Effector CD4-positive, alpha-beta T cell (primary cell): ENCODE measurements around the gene ROR2.
"Not testable (repeated sequence)": the region's sequence is repeated elsewhere in the genome, so short reads cannot be mapped to it uniquely, and the experiment has no call there.

Experiments
- DNase-seq: peaks from one replicate; pipeline ENCODE4 v3.0.0-alpha.2; 2020

Gene ROR2

DNA sequence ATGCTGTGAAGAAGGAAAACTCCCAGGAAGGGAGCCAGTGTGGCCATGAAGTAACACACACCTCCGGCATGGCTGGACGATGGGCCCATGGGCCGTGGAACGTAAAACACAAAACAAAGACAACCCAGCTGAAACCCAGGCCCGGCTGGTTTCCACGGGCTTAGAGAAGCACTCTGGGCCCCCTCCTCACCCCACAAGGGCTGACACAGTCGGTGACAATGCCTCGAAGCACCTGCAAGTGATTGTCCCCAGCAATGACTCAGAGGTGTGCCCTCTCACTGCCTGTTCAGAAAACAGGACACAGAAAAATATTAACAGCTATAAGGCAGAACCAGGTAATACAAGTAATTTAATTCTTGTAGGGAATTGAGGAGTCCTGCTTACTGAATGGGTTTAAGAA is 135.3 kb downstream of the ROR2 start:
- no peak for DNase-seq

DNA sequence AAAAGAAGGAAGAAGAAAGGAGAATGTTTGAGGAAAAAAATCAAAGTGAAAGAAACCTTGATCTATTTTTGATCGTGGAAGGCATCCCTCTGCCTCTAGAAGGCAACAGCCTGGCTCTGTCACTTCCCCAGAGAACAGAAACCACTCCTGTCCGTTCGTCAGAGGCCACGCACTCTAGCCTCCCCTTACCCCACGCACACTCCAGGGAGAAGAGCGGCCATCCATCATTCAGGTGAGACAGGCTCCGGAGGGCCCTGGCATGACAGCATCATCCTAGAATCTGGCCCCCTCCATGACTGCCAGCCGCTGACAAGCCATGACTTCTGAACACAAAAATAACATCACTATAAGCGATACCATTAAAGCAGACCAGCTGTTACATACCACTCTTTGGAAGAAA is 135.8 kb downstream of the ROR2 start:
- no peak for DNase-seq

- no peak for DNase-seq
Measured at GRCh38 chr9:91813176-91813795, 136.7 kb downstream of the ROR2 start.

DNA sequence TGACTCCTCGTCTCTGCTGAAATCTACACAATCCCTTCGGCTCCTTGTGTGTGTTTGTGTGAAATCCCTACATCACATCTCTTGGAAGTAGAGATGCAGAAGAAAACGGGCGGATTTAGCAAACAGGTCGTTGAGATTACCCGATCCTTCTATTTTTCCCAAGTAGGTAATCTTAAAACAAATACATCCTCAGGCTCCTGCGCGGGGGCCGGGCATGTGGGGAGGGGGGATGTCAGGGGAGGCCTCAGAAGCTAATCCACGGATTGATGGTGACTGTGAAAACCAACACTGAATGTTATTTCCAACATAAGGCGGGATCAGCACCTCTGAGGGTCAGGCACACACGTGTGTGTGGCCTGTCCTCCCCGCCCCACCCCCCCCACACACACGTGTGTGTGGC is 137.8 kb downstream of the ROR2 start:
- no peak for DNase-seq

DNA sequence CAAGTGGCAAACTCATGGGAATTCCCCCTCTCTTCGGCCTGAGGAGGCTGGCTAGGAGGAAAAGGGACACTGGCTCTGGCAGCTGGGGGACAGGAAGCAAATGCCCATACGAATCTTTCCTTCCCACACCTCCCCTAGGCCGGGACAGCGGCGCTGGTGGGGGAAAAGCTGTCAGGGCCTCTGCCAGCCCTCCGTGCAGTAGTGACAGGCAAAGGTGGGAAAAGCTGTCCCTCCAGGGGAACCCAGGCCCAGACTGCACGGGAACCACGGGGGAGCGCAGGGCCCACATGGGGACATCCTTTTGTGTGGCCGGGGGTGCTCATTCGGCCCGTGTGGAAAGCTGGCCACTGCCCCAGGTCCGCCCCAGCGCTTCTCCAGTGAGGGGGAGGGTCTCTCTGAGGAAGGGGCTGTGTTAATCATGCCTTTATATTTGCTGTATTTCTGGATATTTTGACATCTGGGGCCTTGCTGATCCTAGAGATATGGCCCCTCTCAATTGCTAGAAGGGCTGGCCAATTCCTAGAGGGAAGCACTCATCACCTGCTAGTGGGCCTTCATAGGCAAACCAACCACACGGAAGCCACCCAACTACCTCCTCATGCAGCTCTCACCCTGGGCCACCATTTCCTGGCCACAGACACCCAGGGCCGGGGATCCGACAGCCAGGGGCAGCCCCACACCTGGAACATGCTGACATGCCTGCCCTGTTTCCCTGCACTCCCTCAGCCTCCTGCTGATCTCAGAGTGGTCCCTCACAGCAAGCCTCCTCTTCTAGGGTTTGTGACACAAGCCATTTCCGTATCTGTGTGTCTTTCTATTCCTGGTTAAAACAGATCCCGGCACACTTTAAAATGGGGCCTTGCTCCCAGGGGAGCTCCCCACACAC is 138.8 kb downstream of the ROR2 start:
- DNase-seq = no peak

DNA sequence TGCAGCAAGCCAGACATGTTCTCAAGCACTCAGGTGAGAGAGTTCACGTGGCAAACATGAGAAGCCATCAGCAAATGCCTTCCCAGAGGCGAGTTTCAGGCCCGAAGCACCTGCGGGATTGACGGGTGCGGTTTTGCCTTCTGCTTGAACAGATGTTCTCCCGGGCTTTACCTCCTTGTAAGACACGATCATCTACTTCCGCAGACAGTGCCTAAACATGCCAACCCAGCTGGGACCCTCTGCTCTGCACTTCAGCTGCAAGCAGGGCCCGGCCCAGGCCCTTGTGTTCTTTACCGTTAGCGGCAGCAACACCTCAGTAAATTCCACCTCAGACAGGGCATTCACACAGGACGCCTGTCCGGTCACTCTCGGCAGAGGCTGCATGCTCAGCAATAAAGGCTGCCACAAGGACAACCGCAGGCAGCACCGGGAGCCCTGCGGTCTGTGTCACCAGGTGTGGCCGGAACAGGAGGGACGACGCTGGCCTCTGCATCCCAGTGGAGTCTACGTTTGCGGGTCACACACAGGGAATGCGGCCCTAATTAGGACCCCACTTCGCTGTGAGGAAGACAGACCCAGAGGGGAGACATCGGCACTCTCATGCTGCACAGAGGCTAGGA is 139.6 kb downstream of the ROR2 start:
- no peak for DNase-seq

GRCh38 chr9:91809581-91810285 is 140.3 kb downstream of the ROR2 start:
- no peak for DNase-seq

DNA sequence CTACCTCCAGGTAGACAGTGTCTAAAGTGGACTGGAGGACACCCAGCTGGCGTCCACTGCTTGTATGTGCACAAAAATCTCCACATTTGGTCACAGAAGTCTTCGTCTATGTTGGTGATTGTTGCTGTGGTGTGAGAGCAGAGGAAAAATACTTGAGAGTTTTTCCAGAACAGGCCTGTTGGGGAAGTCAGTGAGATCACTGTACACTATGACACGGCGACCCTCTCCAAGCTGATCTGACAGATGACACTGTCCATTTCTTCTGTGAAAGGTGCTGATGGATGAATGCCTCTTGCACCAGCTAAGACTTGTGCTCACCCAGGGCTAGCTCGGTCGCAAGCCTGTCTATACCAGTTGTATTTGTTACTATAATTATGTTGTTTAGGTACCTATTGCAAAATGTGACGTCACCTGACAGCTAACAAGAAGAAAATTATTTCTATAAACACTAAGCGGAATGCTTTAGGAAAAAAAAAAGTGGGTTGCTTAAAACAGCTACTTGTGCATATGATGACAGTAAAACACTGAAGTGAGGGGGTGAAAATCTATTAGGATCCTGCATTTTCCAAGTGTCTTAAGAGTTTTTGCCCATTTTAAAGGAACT is 142.3 kb downstream of the ROR2 start:
- DNase-seq = no peak

- DNase-seq = no peak
Measured at GRCh38 chr9:91805031-91805430, 145.0 kb downstream of the ROR2 start.

GRCh38 chr9:91803970-91804752 is 145.9 kb downstream of the ROR2 start:
- no peak for DNase-seq

GRCh38 chr9:91803151-91803940 is 146.7 kb downstream of the ROR2 start:
- DNase-seq = no peak

- no peak for DNase-seq
Measured at GRCh38 chr9:91802391-91802790, 147.6 kb downstream of the ROR2 start.

DNA sequence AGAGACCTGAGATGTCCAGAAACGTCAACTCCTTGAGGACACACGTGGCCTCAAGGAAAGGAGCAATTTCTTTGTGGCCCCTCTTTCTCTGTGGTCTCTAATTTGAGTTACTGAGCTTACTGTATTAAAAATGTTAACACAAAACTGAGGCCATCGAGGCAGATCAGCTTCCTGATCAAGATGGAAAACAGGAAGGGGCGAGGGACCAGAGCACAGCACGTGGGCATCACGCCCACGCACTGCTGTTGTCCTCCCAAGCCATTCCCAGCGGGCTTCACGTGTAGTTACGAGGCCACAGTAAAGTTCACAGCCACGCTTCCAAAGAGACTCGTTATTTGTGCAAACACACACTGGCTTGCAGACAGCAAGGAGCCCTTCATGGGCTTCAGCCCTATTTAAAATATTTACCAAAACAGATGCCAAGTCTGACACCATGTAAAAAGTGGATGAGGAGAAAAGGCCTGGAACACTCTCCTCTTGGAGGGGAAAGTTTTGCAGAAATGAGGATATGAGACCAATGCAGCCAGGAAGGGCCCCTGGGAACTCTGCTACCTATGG is 149.5 kb downstream of the ROR2 start:
- DNase-seq = no peak

DNA sequence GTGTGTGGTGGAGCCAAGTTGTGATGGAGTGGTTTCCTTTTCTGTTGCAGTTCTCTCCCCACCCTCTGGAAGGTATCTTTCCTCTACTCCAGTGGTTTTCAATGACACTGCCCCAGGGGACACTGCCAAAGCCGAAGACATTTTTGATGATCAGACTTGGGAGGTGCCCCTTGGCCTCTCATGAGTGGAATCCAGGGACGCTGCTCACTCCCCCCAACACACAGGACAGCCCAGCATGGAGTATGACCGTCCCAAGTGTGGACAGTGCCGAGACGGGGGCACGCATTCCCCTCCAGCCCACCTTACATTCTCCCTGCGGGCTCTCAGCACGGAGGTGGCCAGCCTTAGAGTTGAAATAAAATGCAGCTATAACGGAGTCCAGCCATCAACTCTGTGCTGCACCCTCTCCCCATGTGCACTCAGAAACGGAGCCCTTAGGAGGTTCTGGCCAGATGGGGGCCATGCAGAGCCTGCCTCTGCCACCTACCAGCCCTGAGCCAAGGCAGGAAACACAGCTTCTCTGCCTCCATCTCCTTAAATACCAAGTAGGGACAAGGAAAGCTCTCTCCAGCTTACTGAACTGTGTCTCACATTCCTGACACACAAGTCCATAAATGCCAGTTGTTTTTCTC is 150.8 kb downstream of the ROR2 start:
- no peak for DNase-seq

GRCh38 chr9:91798273-91799112 is 151.5 kb downstream of the ROR2 start:
- DNase-seq = peak; percentile 35

GRCh38 chr9:91797517-91797916 is 152.5 kb downstream of the ROR2 start:
- not testable (repeated sequence) for DNase-seq

DNA sequence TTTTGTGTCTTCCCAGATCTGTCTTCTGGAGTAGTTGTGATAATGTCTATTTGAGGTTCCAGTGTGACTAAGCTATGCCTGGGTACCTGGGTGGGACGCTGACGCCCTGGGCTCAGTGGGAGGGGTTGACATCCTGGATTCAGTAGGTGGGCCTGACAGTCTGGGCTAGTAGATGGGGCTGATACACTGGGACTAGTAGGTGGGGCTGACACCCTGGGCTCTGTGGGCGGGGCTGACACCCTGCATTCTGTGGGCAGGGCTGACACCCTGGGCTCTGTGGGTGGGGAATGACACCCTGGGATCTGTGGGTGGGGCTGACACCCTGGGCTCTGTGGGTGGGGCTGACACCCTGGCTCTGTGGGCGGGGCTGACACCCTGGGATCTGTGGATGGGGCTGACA is 153.5 kb downstream of the ROR2 start:
- peak; percentile 17 for DNase-seq

DNA sequence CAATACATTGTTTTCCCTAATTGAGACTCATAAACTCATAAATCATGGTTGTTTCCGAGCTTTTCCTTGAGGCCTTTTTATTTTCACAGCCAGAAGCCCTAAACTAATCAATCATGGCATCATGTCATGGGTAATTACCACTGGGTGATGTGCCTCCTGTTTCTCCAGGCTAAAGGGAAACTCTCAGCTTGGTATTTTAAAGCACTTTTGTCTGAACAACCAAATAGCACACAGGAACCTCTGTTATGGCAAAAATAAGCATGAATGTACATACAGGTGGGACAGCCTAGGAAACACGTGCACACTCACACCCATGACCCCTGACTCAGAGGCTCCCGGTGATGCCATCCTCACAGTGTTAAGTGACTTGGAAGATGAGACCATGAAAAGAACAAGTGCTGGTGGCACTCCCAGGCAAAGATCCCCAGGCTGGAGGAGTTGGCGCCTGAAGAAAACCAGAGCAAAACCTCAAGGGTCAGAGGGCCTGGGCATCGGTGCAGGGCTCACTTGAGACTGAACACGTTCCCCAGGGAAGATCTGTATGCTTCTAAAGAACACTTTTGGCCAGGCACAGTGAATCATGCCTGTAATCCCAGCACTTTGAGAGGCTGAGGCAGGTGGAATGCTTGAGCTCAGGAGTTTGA is 154.3 kb downstream of the ROR2 start:
- DNase-seq = no peak

GRCh38 chr9:91793371-91793770 is 156.7 kb downstream of the ROR2 start:
- DNase-seq = not testable (repeated sequence)
